Activated CD8-positive, alpha-beta T cell treated with anti-CD3 and anti-CD28 coated beads for 36 hours (primary cell): Measurements from ENCODE around the gene ARHGEF28. TPM values are rescaled to one million over a fixed set of nuclear protein-coding genes. Genes with fewer than 3 reads are reported as not detected.

Experiments used
- ATAC-seq: fragments of 200-7000 bp; cut with Tn5 transposase; one replicate; pipeline ENCODE4 v1.10.0; 2021; ENCODE audit warnings: mild to moderate bottlenecking, moderate library complexity
- CTCF ChIA-PET: fragments of 350-600 bp; sonication (Branson Sonifier 250); formaldehyde crosslinking; loops from one replicate; lab custom pipeline; 2021; ENCODE audit warnings: antibody characterized with exemption; lab: Charles Lee
- POLR2A ChIA-PET: fragments of 350-600 bp; sonication (Branson Sonifier 250); formaldehyde crosslinking; loops from one replicate; lab custom pipeline; 2021; ENCODE audit warnings: antibody characterized with exemption; lab: Charles Lee
- DNase-seq: peaks from one replicate; pipeline ENCODE4 v3.0.0-alpha.2; 2020
- H3K27ac Mint-ChIP-seq: one replicate; pipeline ENCODE4 v1.8.0; 2021; ENCODE audit warnings: mild to moderate bottlenecking, mixed read lengths
- H3K27me3 Mint-ChIP-seq: one replicate; pipeline ENCODE4 v1.8.0; 2021; ENCODE audit warnings: mixed read lengths
- H3K36me3 Mint-ChIP-seq: one replicate; pipeline ENCODE4 v1.8.0; 2021; ENCODE audit warnings: low read depth, mixed read lengths
- H3K4me1 Mint-ChIP-seq: one replicate; pipeline ENCODE4 v1.8.0; 2021; ENCODE audit warnings: low read depth, mixed read lengths
- H3K4me3 Mint-ChIP-seq: one replicate; pipeline ENCODE4 v1.8.0; 2021; ENCODE audit warnings: mild to moderate bottlenecking, moderate library complexity, mixed read lengths
- H3K9me3 Mint-ChIP-seq: one replicate; pipeline ENCODE4 v1.8.0; 2021; ENCODE audit warnings: mixed read lengths
- CTCF ChIP-seq: fragments of 200-600 bp; IDR thresholded peaks from one replicate; pipeline ENCODE4 v1.8.0; 2022; ENCODE audit warnings: antibody characterized with exemption, mild to moderate bottlenecking
- intact Hi-C: fragments of 100-400 bp; cut with micrococcal nuclease; formaldehyde crosslinking; loops from one replicate; pipeline ENCODE4 v1.10.0; 2022
- total RNA-seq, 2 experiments: library from RNA; stranded (reverse); gene quantifications; one replicate each; pipeline ENCODE4 v1.2.3, GENCODE V29; 2021

ARHGEF28 gene
- total RNA-seq, 2 experiments from 2014 or later = 0.05 TPM; not detected in 1

- no peak for ATAC-seq
These were observed 291.9 kb downstream of the ARHGEF28 start for GRCh38 chr5:73917891-73918290.

GRCh38 chr5:73918791-73919221 is 292.8 kb downstream of the ARHGEF28 start:
- no peak for TF ChIP-seq CTCF
- H3K4me3 Mint-ChIP-seq = no peak overlapping the region
- no peaks in the 10 kb centered on the region for H3K36me3 Mint-ChIP-seq
- ChIA-PET POLR2A (interaction anchor here (0.9 kb wide), 1 partner anchor 106 kb away, joined by 3 read pairs; no protein-coding TSS in a partner anchor), CTCF (interaction anchor here (0.9 to 1.8 kb wide), 2 partner anchors 12 to 16 kb away, joined by 3 to 5 read pairs; no protein-coding TSS in a partner anchor)
- DNase-seq (no peak), ATAC-seq (no peak)
- no peaks in the 10 kb centered on the region for H3K27me3 Mint-ChIP-seq
- intact Hi-C loops = no loop called here
- no peaks in the 10 kb centered on the region for H3K9me3 Mint-ChIP-seq
- no peak overlapping the region for H3K27ac Mint-ChIP-seq
- H3K4me1 Mint-ChIP-seq = no peaks in the 10 kb centered on the region

More at GRCh38 chr5:73917891-73918290, 291.9 kb downstream of the ARHGEF28 start:
- Mint-ChIP-seq H3K27ac (no peak overlapping the region), H3K27me3 (peaks cover 2% of the 10 kb centered on the region), H3K36me3 (no peaks in the 10 kb centered on the region), H3K9me3 (no peaks in the 10 kb centered on the region), H3K4me3 (no peak overlapping the region), H3K4me1 (no peaks in the 10 kb centered on the region)
- CTCF ChIA-PET = interaction anchor here (0.9 kb wide), 1 partner anchor 15 kb away, joined by 3 read pairs; no protein-coding TSS in a partner anchor
- intact Hi-C loops = no loop called here
- POLR2A ChIA-PET = no interaction called here
- no peak for DNase-seq
- TF ChIP-seq CTCF = no peak

GRCh38 chr5:73921741-73922140 is 295.7 kb downstream of the ARHGEF28 start:
- intact Hi-C loops = no loop called here
- ATAC-seq (no peak), DNase-seq (no peak)
- no peak overlapping the region for H3K27ac Mint-ChIP-seq
- H3K4me1 Mint-ChIP-seq = no peaks in the 10 kb centered on the region
- no peaks in the 10 kb centered on the region for H3K9me3 Mint-ChIP-seq
- H3K27me3 Mint-ChIP-seq = peaks cover 4% of the 10 kb centered on the region
- H3K4me3 Mint-ChIP-seq = no peak overlapping the region
- no peaks in the 10 kb centered on the region for H3K36me3 Mint-ChIP-seq
- TF ChIP-seq CTCF = no peak
- ChIA-PET POLR2A (no interaction called here), CTCF (interaction anchor here (1.0 kb wide), 1 partner anchor 20 kb away, joined by 3 read pairs; no protein-coding TSS in a partner anchor)

GRCh38 chr5:73922224-73922623 is 296.2 kb downstream of the ARHGEF28 start:
- CTCF ChIA-PET = no interaction called here
- ATAC-seq = no peak
- Mint-ChIP-seq H3K36me3 (no peaks in the 10 kb centered on the region), H3K9me3 (no peaks in the 10 kb centered on the region), H3K4me1 (no peaks in the 10 kb centered on the region), H3K27me3 (peaks cover 4% of the 10 kb centered on the region), H3K27ac (no peak overlapping the region), H3K4me3 (no peak overlapping the region)
- intact Hi-C loops = no loop called here
- no peak for TF ChIP-seq CTCF
- no peak for DNase-seq
- POLR2A ChIA-PET = no interaction called here

GRCh38 chr5:73922875-73923557 is 297.0 kb downstream of the ARHGEF28 start:
- DNase-seq (no peak), ATAC-seq (no peak)
- Mint-ChIP-seq H3K27me3 (peaks cover 4% of the 10 kb centered on the region), H3K36me3 (no peaks in the 10 kb centered on the region), H3K9me3 (no peaks in the 10 kb centered on the region), H3K4me3 (no peak overlapping the region), H3K27ac (no peak overlapping the region), H3K4me1 (no peaks in the 10 kb centered on the region)
- POLR2A ChIA-PET = no interaction called here
- CTCF ChIA-PET = no interaction called here
- intact Hi-C loops = no loop called here
- no peak for TF ChIP-seq CTCF
